Neutrophil (primary cell): ENCODE data around the gene CDC42BPG.

Source experiments
- H3K27ac ChIP-seq: fragments of 200-600 bp; sonication (generic); 2 replicates; pipeline ENCODE4 v1.5.1; 2016; ENCODE audit warnings: mild to moderate bottlenecking, moderate library complexity
- H3K27me3 ChIP-seq: fragments of 200-600 bp; sonication (generic); 2 replicates; pipeline ENCODE4 v1.6.0; 2016; ENCODE audit warnings: mild to moderate bottlenecking
- H3K36me3 ChIP-seq: fragments of 200-600 bp; sonication (generic); 2 replicates; pipeline ENCODE4 v1.5.1; 2017
- H3K4me1 ChIP-seq, 2 experiments: fragments of 200-600 bp in 1 of 2; sonication (generic) in 1 of 2; 1 replicate in 1 of 2; 2 replicates in 1 of 2; pipeline versions ENCODE4 v1.5.1 to v1.6.1; 2013 to 2016; ENCODE audit warnings: low read depth in 1 of 2, low read length in 1 of 2, mild to moderate bottlenecking in 1 of 2, moderate library complexity in 1 of 2; ENCODE audit not compliant: control insufficient read depth in 1 of 2, insufficient read depth in 1 of 2
- H3K4me3 ChIP-seq, 2 experiments: fragments of 200-600 bp in 1 of 2; sonication (generic) in 1 of 2; 1 replicate in 1 of 2; 2 replicates in 1 of 2; pipeline ENCODE4 v1.5.1; 2013 to 2016; ENCODE audit warnings: low read depth in 1 of 2, low read length in 1 of 2, mild to moderate bottlenecking in 1 of 2, moderate library complexity in 1 of 2
- H3K9me3 ChIP-seq: fragments of 200-600 bp; sonication (generic); 2 replicates; pipeline ENCODE4 v1.5.1; 2016
- CTCF ChIP-seq: fragments of 200-600 bp; sonication (generic); IDR thresholded peaks from 2 replicates; pipeline ENCODE4 v1.5.1; 2016; ENCODE audit warnings: antibody characterized with exemption

Gene CDC42BPG

GRCh38 chr11:64838600-64839334 is 5.7 kb downstream of the CDC42BPG start:
- H3K27me3 ChIP-seq: peaks cover 3% of the 10 kb centered on the region
- H3K27ac ChIP-seq: no peak overlapping the region
- no peak for TF ChIP-seq CTCF
- H3K36me3 ChIP-seq: no peaks in the 10 kb centered on the region
- no peak overlapping the region for H3K4me3 ChIP-seq
- no peaks in the 10 kb centered on the region for H3K4me1 ChIP-seq
- H3K9me3 ChIP-seq: no peaks in the 10 kb centered on the region

GRCh38 chr11:64837887-64838351 is 6.5 kb downstream of the CDC42BPG start:
- no peak overlapping the region for H3K27ac ChIP-seq
- no peak overlapping the region for H3K4me3 ChIP-seq
- no peaks in the 10 kb centered on the region for H3K4me1 ChIP-seq
- TF ChIP-seq CTCF: no peak
- H3K36me3 ChIP-seq: no peaks in the 10 kb centered on the region
- no peaks in the 10 kb centered on the region for H3K27me3 ChIP-seq
- no peaks in the 10 kb centered on the region for H3K9me3 ChIP-seq

- Histone ChIP-seq H3K4me1 (no peaks in the 10 kb centered on the region), H3K27me3 (no peaks in the 10 kb centered on the region), H3K27ac (no peak overlapping the region), H3K9me3 (no peaks in the 10 kb centered on the region), H3K36me3 (no peaks in the 10 kb centered on the region), H3K4me3 (no peak overlapping the region)
- TF ChIP-seq CTCF: no peak
Observed at GRCh38 chr11:64836448-64837072, 7.9 kb downstream of the CDC42BPG start.

GRCh38 chr11:64835616-64836447 is 8.6 kb downstream of the CDC42BPG start:
- no peaks in the 10 kb centered on the region for H3K36me3 ChIP-seq
- H3K9me3 ChIP-seq: no peaks in the 10 kb centered on the region
- H3K27me3 ChIP-seq: no peaks in the 10 kb centered on the region
- H3K4me3 ChIP-seq: no peak overlapping the region
- H3K4me1 ChIP-seq: no peaks in the 10 kb centered on the region
- TF ChIP-seq CTCF: no peak
- H3K27ac ChIP-seq: no peak overlapping the region

- no peaks in the 10 kb centered on the region for H3K36me3 ChIP-seq
- no peak overlapping the region for H3K27ac ChIP-seq
- no peaks in the 10 kb centered on the region for H3K27me3 ChIP-seq
- no peaks in the 10 kb centered on the region for H3K4me1 ChIP-seq
- no peak for TF ChIP-seq CTCF
- H3K4me3 ChIP-seq: no peak overlapping the region
- H3K9me3 ChIP-seq: no peaks in the 10 kb centered on the region
Observed at GRCh38 chr11:64834723-64835615, 9.5 kb downstream of the CDC42BPG start.
